HG02588 (cell line): Measurements from ENCODE around the gene OBSCN.

ENCODE experiments used
- ATAC-seq: cut with Tn5 transposase; IDR thresholded peaks from one replicate; pipeline ENCODE4 v1.9.1; 2021; ENCODE audit warnings: mild to moderate bottlenecking, moderate library complexity; ENCODE audit not compliant: unreplicated experiment

Gene OBSCN

GRCh38 chr1:228275430-228276173 is 67.8 kb downstream of the OBSCN start:
- ATAC-seq = no peak

DNA sequence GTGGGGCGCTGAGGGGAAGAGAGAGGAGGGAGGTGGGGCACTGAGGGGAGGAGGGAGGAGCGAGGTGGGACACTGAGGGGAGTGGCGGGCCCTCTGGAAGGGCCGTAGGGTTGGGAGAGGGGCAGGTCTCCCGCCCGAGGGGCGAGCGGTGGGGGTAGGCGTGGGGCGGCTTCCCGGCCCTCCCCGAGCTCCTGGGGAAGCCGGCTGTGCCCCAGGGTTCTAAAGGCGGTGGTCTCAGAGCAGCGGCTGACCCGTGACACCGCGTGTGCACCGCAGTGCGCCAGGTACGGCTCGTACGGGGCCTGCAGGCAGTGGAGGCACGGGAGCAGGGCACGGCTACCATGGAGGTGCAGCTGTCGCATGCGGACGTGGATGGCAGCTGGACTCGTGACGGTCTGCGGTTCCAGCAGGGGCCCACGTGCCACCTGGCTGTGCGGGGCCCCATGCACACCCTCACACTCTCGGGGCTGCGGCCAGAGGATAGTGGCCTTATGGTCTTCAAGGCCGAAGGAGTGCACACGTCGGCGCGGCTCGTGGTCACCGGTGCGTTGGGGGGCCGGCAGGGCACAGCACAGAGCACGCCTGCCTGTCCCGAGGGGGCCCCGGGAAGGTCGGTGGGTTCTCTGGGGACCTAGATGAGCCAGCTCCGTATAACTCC is 68.5 kb downstream of the OBSCN start:
- no peak for ATAC-seq

- no peak for ATAC-seq
These were observed 69.2 kb downstream of the OBSCN start for GRCh38 chr1:228276901-228277490.

- ATAC-seq = no peak
These were observed 69.9 kb downstream of the OBSCN start for GRCh38 chr1:228277491-228278431.

GRCh38 chr1:228278432-228278941 is 70.6 kb downstream of the OBSCN start:
- ATAC-seq = no peak

- no peak for ATAC-seq
These were observed 71.3 kb downstream of the OBSCN start for GRCh38 chr1:228279011-228279721.

- ATAC-seq = no peak
These were observed 71.9 kb downstream of the OBSCN start for GRCh38 chr1:228279722-228280105.

- ATAC-seq = no peak
These were observed 72.5 kb downstream of the OBSCN start for GRCh38 chr1:228280106-228280901.

DNA sequence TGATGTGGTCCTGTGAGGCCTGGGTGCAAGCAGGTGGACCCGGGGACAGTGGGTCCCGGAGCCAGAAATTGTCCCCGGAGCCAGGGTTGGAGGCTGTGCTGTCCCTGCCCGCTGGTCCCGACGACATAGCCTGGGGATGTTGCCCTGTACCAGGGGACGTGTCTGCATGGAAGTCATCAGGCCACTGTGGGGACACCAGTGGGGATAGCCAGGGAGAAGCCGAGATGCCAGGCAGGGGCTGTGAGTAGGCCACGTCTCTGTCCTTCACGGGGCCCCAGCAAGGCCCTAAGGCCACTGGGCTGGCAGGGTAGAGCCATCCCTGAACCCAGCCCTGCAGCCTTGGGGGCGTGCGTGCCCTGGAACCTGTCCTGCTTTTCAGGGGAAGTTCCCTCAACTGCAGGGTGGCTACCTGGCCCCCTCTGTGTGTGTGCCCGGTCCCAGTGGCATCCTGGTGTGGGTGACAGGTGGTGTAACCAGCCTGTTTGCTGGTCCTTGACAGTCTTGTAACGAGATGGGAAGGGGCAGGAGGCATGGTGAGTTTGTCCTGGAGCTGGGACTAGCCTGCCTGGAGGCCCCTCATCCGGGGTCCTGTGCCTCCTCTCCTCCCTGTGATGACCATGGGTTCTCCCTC is 73.2 kb downstream of the OBSCN start:
- ATAC-seq = no peak

GRCh38 chr1:228281631-228282328 is 73.9 kb downstream of the OBSCN start:
- no peak for ATAC-seq

DNA sequence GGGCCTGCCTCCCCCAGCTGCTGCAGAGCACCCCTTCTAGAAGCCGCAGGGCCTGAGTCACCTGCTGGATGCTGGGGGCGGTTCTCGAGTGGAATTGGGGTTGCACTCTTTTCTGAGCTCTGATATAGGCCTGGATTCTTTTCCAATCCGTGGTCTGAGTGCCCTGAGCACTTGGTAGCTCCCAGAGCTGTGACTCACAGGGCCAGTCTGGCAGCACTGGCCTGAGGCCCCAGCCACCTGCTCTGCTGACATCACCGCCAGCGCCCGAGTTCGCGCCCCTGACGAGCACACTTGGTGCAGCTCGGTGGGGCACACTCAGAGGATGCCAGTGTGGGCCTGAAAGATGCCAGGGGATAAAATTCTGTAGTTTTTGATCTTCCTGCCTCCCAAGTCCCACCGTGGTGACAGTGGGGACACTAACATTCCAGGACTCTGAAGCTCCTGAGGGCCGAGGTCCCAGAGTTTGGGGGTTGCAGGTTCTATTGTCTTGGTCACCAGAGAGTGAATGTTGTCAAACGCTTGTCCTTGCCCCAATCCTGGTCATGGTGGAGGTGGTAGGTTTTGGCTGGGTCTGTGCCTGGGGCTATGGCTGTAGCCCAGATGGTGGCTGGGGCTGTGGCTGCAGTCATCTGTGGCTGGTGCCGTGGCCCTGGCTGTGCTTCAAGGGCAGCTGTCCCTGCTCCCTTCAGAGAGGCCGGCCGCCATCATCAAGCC is 74.6 kb downstream of the OBSCN start:
- no peak for ATAC-seq

DNA sequence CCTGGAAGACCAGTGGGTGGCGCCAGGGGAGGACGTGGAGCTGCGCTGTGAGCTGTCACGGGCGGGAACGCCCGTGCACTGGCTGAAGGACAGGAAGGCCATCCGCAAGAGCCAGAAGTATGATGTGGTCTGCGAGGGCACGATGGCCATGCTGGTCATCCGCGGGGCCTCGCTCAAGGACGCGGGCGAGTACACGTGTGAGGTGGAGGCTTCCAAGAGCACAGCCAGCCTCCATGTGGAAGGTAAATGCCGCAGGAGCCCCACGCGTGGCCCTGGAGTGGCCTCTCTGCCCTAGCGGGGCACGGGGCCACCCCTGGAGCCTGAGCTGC is 75.2 kb downstream of the OBSCN start:
- no peak for ATAC-seq

DNA sequence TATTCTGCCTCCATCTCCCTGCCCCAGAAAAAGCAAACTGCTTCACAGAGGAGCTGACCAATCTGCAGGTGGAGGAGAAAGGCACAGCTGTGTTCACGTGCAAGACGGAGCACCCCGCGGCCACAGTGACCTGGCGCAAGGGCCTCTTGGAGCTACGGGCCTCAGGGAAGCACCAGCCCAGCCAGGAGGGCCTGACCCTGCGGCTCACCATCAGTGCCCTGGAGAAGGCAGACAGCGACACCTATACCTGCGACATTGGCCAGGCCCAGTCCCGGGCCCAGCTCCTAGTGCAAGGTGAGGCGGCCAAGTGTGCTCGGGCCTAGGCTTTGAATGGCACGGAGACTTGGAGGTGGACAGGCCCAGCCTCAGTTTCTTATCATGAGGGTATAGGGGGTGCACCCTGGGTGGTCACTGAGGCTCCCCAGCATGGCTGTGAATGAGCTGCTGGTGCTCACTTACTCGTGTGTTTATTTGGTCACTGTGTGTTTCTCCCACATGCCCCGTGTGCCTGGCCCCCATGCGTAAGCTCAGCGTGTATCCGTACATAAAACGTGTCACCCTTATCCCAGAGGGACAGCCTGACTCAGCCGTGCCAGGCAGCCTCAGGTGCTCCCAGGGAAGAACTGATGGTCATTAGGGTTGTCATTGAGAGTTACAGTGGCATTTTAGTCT is 75.8 kb downstream of the OBSCN start:
- no peak for ATAC-seq

DNA sequence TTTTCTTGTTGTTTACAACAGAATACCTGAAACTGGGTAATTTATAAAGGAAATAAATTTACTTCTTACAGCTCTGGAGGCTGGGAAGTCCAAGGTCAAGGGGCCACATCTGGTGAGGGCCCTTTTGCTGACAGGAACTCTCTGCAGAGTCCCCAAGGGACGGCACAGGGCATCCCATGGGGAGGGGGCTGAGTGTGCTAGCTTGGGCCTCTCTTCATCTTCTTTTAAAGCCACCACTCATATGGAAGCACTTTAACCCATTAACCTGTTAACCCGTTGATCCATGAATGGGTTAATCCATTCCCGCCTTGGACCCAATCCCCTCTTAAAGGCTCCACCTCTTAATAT is 76.3 kb downstream of the OBSCN start:
- no peak for ATAC-seq

DNA sequence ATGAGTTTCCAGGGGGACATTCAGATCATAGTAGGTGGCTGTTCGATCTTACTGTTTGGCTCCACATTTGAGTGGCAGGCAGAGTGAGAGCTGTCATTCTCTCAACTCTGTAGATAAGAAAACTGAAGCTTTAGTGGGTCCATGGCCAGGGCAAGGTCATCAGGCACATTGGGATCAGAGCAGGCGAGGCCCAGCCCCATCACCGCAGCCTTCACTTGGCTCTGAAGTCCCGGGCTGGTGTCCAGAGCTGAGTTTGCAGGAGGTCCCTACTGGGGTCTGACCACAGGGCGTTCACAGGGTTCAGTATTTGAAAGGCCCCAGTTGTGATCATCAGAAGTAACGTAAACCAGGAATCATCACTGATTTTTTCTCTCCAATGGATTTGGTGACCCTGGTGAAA is 76.7 kb downstream of the OBSCN start:
- ATAC-seq = no peak

DNA sequence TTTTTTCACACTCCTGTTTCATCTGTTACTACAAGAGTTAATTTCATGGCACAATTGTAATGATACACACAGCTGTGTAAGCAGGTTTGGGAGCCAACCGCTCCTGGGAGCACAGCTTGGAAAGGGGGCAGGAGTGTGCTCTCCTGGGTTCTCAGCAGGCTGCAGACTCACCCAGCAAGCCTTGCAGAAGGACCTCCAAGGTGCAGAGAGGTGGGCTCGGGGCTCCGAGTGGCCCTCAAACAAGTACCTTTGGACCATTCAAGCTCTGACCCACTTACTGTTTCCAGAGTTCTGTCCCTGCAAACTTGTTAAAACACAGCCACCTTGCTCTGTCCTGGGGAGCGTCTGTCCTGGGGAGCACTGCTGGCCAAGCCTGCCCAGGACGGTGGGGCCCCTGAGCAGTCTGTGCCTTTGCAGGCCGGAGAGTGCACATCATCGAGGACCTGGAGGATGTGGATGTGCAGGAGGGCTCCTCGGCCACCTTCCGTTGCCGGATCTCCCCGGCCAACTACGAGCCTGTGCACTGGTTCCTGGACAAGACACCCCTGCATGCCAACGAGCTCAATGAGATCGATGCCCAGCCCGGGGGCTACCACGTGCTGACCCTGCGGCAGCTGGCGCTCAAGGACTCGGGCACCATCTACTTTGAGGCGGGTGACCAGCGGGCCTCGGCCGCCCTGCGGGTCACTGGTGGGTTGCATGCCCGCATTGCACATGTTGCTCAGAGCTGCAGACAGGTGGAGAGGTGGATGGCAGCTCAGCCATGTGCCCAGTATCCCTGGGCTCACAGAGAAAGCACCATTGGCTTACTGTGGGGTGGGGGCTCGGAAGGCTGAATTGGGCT is 78.0 kb downstream of the OBSCN start:
- no peak for ATAC-seq
